Neural cell (in vitro differentiated cells): ENCODE results near the gene SART3.

Source experiments
- CTCF ChIP-seq: fragments of 450-650 bp; IDR thresholded peaks from 2 replicates; pipeline ENCODE4 v1.5.1; 2014; ENCODE audit warnings: antibody characterized with exemption, mild to moderate bottlenecking, moderate library complexity; ENCODE audit not compliant: poor library complexity, severe bottlenecking
- EZH2 ChIP-seq: fragments of 200-600, 300-800 bp; shearing (Covaris generic), sonication (generic); IDR thresholded peaks from 2 replicates; pipeline ENCODE4 v1.6.1; 2014; ENCODE audit warnings: antibody characterized with exemption, low read length, borderline replicate concordance, mild to moderate bottlenecking; ENCODE audit not compliant: insufficient read depth, poor library complexity, severe bottlenecking
- REST ChIP-seq: IDR thresholded peaks from 2 replicates; pipeline ENCODE4 v1.6.1; 2012; ENCODE audit warnings: borderline replicate concordance
- SMC3 ChIP-seq: fragments of 450-650 bp; conservative IDR thresholded peaks from 2 replicates; pipeline ENCODE4 v1.6.1; 2014; ENCODE audit warnings: antibody characterized with exemption, mild to moderate bottlenecking, moderate library complexity; ENCODE audit not compliant: poor library complexity

- TF ChIP-seq REST (no peak), SMC3 (no peak), EZH2 (no peak), CTCF (no peak)
These were observed 83.1 kb downstream of the SART3 start for GRCh38 chr12:108477881-108478259.
